ENCODE measurements around the gene C18orf32.
A peak's percentile ranks its signal among the peaks of the same experiment; 100 is the strongest.
"Not testable (repeated sequence)": the region's sequence is repeated elsewhere in the genome, so short reads cannot be mapped to it uniquely, and the experiment has no call there.

Gene C18orf32

DNA sequence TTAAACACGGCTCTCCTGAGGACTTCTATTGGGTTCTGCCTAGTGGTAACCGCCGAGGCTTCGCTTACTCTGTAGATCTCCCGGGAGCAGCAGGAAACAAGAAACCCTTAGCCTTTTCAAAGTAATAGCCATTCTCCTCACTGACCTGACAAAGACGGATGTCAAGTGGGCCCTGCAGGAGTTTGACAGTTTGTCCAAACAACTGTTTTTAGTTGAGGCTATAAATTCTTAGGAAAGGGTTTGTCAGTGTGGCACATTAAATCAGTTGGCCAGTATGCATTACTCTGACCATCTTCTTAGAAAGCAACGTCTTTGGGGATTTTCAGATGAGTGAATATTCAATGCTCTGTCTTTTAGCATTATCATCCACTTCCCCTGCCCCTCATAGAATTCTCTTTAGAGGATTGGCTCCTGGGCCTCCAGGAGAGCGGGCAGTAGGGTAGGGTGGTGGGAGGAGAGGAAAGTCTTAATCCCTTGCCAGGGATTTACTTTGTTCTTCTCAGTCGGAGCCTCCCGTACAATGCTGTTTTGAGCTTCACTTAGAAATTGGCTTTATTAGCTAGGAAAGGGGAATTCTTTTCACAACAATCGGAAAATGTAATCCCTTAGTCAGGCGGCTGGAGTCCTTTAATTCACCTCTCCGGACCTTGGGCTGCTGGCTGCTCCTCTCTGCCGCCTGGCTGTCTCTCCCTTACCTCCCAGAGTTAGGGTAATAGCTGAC lies 13.3 kb upstream of the C18orf32 start:
- no peak for DNase-seq (ENCODE audit: low spot score)

DNA sequence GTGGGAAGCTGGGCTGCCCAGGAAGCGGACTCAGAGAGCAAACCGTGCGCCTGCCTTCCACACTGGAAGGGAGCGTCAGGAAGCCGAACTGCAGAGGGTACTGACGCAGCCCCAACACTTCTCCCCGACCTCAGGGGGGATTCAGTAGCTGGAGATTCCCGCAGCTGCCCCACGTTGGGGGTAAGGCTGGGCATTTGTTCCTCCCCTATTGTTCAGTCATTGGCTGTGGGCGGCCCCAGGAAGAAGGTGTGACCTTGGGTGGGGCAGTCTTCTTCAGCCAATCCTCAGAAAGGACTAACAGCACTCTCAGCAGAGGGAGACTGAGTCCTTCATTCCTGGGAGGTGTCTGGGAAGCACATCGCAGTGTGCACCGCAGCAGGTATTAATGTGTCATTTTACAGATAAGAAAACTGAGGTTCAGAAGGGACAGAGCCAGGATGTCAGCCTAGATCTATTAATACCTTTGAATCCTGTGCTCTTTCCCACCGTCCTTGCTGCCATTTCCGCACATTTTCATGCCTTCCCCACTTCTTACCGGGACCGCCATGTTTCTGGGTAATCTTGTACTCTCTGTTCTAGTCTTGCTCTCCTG lies 12.1 kb upstream of the C18orf32 start:
- no peak for DNase-seq (ENCODE audit: low spot score)

DNA sequence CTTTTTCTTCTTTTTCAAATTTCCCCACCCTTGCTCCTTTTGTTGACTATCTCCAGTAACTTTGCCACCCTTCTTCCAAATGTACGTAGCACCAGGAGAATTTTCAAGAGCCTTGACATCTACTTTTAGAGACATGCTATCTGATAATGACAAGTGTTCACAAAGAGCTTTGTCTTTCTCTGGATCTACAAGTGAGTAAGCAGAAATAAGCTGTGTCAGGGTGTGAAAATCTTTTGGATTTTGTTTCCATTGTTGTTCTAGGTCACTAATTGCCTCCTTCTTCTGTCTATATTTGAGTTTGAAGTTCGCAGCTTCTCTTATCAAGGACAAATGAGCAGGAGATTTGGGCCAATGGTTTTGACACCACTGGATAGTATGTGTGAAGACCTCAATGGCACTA lies 8.4 kb upstream of the C18orf32 start:
- DNase-seq (ENCODE audit: low spot score), result no peak

DNA sequence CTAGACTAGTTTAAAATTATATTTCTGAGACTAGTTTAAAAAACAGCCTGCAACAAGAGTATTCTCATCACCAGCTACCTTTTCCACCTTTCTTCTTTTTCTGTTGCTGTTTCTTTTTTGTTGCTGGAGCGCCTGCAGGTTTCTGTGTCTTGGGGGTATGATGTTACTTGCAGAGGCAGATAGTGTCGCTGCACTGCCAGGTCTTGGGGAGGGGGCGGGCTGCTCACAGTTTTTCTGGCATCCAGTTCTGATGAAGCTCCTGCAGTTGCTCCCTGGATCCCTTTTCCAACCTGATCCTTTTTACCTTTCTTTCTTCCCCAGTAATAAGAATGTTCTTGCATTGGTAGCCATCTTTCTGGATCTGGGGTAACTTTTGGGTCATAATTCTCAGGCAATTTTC lies 8.0 kb upstream of the C18orf32 start:
- DNase-seq (ENCODE audit: low spot score), result no peak

DNA sequence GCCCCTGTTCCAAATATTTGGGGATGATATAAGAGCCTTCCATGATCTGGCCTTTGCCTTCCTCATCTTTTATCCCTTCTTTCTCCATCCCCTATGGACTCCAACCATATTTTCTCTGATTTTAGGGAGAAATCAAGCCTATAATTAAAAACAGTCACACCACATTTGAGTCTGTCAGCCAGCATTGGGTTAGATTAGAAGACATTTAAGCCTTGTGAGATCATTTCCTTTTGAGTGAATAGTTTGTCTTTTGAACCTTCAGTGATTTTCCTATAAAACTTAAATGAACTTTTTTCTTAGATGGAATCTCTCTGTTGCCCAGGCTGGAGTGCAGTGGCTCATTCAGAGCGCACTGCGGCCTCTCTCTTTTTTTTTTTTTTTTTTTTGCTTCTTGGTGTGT lies 7.6 kb upstream of the C18orf32 start:
- DNase-seq (ENCODE audit: low spot score), result no peak

DNA sequence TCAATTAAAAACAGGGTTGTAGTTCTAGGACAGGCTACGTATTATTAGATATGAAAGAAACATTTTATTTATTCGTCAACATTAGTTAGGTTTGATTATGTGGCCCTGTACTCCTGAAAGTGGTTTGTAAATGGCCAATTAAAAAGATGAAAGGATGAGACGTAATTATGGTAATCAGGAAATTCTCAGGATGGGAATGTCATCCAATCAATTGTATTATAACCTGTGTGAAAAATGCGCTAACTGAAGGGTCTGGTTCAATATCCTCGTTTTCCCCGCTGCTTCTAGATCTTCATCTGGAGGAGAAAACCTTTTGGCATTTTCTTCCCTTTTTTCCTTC lies 5.6 kb upstream of the C18orf32 start:
- no peak for DNase-seq (ENCODE audit: low spot score)

DNA sequence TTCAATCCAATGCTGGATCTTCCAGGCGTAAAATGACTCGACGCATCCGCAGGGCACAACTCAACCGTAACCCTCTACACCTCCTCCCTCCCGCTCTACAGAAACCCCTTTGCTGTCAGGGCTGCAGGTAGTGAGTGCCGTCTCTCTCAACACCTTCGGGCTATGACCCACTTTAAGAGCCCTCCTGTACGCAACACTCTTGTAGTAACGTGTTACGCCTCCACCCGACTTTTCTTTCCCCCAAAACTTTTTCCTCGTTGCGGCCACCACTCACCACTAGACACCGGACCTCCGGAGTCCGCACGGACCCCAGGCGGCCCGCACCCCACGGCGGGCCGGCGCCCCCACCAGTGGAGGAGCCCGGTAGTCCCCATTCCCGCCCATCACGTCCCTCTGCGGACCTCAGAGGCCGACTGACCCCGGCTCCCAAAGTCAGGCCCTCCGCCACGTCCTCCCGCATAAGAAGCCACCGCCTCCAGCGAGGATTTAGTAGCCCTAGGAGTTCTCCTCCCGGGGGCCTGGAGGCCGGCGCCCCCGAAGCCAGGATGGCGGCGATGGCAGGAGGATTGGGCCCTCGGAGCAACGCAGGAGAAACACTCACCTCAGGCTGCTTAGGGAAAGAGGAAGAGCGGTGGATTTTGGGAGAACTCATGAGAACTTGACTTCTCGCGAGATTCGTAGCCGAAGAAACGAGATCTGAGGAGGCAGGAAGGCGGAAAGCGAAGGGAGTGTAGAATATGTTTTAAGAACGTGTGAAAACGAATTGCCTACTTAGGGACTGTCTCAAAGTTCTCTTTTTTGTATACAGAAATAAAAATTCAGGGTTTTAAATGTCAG lies 5.0 kb upstream of the C18orf32 start, which contains the start of gene RPL17:
RPL17 (minus strand) TSS at position 609 of the 837 bp plus-strand sequence.
- peak; percentile 83 for DNase-seq (ENCODE audit: low spot score)

DNA sequence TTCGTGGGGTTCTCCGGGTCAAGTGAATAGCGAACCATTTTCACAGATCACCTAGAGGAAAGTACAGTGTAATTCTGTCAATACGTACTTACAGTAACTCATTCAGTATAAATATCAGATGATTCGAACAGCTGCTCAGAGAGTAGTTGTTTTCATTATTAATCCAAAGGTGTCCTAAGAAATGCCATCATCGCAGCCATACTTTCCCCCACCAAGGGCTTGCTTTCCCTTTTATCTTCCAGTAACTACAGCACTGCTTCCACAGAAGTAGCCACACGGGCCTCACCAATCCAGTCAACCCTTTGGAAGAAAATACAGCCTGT lies 4.5 kb upstream of the C18orf32 start:
- DNase-seq (ENCODE audit: low spot score), result no peak

DNA sequence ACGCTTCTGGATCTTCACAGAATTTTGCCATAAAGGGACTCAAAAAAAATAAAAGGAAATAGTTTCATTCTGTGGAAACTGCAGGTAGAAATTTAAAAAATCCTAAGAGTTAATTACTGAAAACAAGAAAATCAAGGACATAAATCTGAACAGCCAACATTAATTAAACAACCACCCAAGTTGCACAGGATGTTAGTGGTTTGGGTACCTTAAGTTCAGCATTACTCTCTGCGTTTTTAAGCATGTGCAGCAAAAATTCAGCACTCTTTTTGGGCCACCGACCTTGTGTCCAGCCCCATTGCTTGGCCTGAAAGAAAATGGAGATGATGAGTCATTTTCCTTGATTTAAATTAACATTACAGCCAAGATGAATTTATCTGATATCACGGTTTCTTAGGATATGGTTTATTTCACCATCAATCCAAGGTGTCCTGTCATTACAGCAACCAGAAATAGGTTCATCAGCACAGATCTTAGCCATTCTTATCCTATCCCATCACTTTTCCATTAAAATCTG lies 3.3 kb upstream of the C18orf32 start:
- DNase-seq (ENCODE audit: low spot score), result no peak

DNA sequence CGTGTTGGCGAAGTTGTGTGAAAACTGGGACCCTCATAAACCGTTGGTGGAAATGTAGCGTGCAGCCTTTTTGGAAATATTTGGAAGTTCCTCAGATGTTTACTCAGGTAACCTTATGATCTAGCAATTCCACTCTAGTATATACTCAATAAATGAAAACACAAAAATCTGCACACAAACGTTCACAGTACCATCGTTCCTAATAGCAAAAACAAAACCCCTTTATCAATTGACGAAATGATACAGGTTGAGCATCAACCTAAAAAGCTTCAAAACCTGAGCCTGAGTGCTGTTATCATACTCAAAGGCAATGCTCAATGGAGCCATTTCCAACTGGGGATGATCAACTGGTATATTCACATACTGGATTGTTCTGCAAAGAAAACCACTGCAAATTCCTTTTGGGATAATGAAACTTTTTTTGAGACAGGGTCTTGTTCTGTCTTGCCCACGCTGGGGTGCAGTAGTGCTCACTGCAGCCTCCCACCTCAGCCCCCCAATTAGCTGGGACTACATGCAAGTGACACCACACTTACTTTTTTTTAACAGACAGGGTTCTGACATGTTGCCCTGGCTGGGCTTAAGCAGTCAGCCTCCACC lies 777 bp upstream of the C18orf32 start:
- DNase-seq (ENCODE audit: low spot score), result no peak

DNA sequence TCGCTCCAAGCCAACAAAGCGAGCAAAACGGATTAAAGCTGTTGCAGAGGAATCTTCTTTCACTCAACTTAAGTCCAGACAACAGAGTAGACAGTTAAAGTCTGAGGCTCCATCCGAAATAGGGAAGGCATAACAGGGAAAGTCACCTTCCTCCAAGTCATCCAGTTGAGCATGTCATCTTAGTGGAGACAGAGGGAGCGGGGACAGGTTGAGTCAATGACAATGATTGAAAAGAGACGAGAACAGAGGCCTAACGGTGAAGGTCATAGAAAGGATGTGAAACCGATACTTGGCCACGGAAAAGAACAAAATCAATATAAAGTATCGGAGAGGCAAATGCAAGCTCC lies 455 bp downstream of the C18orf32 start:
- DNase-seq (ENCODE audit: low spot score), result no peak

DNA sequence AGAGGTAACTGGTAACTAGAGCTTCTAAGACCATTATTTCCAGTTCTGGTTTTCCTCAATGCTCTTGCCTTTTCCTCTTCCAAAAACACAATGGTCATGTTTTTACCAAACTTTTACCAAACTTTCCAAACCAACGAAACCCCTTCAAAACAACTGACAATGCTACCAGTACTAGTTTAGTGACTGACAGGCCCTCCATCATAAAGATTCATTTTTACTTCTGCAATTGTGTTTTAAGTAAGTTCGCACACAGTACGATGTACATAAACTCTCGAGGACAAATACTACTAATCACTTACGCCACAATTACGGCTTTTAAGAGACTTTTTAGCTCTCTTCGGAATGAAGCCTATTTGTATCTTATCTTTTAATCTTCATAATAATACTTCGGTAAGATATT lies 900 bp downstream of the C18orf32 start:
- no peak for DNase-seq (ENCODE audit: low spot score)

DNA sequence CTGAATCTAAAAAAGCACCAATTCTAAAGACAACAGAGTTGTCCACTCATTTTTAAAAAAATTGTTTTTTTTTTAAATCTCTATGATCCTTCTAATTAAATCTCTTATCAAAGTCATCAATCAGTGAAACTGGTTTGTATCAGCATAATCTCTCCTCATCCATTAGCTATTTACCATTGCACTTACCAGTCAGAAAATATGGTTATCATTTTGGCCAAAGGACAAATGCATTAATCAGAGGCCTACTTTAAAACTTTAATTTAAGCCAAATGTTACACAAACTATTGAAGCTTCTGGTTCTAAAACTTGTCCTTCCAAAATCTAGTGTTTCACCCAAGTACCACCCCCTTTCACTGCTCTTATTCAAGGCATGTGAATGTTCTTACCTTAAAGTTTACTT lies 3.8 kb downstream of the C18orf32 start:
- no peak for DNase-seq (ENCODE audit: low spot score)

DNA sequence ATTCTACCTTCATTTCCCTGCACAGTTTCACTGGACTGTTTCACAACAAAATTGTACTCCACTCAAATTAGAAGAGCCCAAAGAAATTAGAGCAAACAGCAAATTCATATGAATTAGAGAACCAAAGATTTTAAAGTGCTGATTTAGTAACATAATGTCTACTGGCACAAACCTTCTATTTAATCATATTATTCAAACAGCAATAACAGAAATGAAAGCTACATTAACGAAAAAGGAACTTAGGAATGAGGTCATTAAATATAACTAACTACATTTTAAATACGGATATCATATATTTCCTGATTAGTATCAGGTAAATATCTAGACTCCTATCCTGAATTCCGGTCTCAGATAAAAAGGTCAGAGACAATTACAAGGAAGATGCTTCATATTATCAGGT lies 5.1 kb downstream of the C18orf32 start:
- no peak for DNase-seq (ENCODE audit: low spot score)

DNA sequence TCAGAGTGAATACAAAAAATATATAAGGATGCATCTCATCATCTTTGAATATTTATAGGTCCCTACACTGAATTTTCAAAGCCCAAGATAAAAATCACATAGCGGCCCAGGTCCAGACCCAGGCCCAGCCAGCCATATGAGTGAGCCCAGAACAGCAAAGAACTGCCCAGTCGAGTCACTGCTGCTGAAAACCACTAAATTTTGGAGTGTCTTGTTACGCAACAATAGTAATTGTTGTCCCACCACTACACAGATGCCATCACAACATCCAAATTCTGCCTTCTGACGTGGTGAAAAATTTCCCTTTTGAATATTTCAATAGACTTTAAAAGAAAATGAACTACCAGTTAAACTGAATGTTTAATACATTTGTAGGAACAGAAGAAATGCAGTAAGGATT lies 5.7 kb downstream of the C18orf32 start:
- DNase-seq (ENCODE audit: low spot score), result no peak

DNA sequence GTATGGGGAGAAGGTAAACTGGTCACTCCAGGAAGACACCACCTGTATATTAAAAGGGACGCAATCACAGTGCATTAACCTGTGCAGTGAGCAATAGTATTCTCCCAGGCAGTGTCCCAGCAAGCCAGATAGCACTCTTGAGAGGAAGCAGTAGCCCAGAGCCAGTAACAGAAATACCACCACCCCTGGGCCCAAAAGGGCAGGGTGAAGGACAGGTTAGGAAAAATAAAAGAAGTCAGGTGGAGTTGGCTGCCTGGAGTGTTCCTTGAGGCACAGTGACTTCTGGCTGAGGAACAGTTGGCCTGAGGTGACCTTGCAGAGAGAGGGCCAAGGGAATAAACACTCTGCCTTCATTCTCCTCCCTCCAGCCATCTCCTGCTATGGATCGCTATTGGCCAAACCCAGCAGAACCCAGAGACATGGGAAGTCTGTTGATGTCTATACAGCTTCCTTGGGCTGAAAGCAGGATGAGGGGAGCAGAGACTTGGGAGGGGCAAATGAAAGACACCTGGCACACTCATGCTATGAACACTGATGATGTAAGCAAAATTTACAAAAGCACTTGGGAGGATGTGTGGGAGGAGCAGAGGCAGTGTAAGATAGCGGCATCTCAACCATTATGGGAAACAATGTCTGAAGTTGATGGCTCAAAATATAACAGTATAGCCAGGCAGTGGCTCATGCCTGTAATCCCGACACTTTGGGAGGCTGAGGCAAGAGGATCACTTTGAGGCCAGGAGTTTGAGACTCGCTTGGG lies 7.5 kb downstream of the C18orf32 start:
- no peak for DNase-seq (ENCODE audit: low spot score)

DNA sequence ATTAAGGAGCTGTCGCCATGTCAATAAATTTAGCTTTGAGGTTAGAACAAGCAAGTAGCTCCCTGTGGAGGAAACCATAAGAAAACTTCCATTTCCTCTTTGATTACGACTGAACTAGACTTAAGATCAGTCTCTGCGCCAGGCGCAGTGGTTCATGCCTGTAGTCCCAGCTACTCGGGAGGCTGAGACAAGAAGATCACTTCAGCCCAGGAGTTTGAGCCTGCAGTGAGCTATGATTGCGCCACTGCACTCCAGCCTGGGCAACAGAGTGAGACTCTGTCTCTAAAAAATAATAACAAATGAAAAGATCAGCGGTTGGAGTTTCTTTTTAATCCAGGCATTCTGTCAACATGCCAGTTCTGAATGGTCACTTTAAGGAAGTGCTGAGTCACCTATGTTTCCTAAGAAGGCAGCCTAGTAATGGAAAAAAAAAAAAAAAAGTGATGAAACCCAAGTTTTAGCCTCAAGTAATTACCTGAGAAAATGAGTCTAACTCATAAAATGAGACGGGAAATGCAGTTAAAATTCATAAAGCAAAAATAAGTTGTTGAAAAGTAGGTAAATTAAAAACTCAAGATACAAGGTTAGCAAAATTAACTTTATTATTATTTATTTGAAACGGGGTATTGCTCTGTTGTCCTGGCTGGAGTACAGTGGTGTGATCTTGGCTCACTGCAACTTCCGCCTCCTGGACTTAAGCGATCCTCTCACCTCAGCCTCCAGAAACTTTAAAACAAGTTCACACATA lies 10.2 kb downstream of the C18orf32 start:
- DNase-seq (ENCODE audit: low spot score), result no peak

DNA sequence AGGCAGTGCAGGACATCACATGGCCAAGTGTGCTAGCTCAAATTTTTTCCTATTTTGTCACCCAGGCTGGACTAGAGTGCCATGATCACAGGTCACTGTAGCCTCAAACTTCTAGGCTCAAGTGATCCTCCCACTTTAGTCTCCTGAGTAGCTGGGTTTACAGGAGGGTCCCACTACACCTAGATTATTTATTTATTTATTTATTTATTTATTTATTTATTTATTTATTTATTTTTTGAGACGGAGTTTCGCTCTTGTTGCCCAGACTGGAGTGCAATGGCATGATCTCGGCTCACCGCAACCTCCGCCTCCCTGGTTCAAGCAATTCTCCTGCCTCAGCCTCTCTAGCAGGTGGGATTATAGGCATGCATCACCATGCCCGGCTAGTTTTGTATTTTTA lies 12.1 kb downstream of the C18orf32 start:
- DNase-seq (ENCODE audit: low spot score), result not testable (repeated sequence)

DNA sequence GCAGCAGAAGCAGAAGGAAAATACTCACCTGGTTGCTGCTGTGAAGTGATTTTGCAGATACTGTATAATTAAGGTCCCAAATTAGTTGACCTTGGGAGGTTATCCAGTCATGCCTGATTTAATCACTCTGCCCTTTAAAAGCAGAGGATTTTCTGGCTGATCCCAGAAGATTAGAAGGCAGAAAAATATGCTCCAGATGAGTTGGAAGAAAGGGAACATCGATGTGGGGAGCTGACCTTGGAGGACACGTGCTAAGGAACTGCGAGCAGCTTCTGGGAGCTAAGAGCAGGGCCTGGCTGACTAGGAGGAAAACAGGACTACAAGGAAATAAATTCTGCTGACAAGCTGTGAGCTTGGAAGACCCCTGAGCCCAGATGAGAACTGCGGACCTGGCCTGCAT lies 13.3 kb downstream of the C18orf32 start:
- DNase-seq (ENCODE audit: low spot score), result no peak

DNA sequence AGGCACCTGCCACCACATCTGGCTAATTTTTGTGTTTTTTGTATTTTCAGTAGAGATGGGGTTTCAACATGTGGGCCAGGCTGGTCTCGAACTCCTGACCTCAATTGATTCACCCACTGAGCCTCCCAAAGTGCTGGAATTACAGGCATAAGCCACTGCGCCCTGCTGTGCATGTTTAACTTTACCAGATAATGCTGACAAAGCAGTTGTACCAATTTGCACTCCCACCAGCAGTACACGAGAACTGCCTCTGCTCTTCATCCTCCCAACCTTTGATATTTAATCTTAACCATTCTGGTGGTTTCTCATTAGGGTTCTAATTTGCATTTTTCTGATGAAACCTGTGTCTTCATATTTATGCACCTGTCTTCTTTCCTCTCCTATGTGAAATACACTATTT lies 14.6 kb downstream of the C18orf32 start:
- no peak for DNase-seq (ENCODE audit: low spot score)

DNA sequence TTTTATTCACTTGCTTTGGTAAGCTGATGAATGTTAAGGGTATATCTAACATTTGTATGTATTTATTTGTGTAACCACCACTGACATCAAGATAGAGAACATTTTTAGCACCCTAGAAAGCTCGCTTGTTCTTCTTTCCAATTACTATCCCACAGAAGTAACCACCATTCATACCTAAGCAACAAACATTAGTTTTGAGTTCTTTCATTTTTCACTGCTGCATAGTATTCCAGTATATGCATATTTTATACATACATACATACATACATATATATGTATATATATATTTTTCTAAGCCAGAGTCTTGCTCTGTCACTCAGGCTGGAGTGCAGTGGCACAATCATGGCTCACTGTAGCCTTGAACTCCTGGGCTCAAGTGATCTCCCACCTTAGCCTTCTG lies 15.5 kb downstream of the C18orf32 start:
- no peak for DNase-seq (ENCODE audit: low spot score)
